Panc1 (cell line): Measurements from ENCODE around the gene SYT4. TPM values are rescaled to one million over a fixed set of nuclear protein-coding genes. Genes with fewer than 3 reads are reported as not detected.

Experiments
- ATAC-seq: fragments of 200-7000 bp; cut with Tn5 transposase; 2 replicates; pipeline ENCODE4 v1.9.1; 2020; ENCODE audit warnings: mild to moderate bottlenecking, moderate library complexity
- BruUV-seq: library from RNA; stranded (reverse); fragments of 400-500 nt; replicated peaks from 2 replicates; lab custom pipeline; 2021; lab: Mats Ljungman, UMichigan
- CTCF ChIA-PET: fragments of 300-600 bp; sonication (Branson Sonifier 250); formaldehyde crosslinking; loops from one replicate; lab custom pipeline; 2022; ENCODE audit warnings: antibody characterized with exemption; lab: Charles Lee
- POLR2A ChIA-PET: fragments of 300-600 bp; sonication (Branson Sonifier 250); formaldehyde crosslinking; loops from one replicate; lab custom pipeline; 2022; ENCODE audit warnings: antibody characterized with exemption; lab: Charles Lee
- DNase-seq: peaks from one replicate; pipeline ENCODE4 v3.0.0-alpha.2; 2010; ENCODE audit warnings: low read depth, low spot score
- H3K27ac ChIP-seq: 2 replicates; pipeline ENCODE4 v1.5.1; 2011; ENCODE audit warnings: mild to moderate bottlenecking, low read length, inconsistent platforms
- H3K27me3 ChIP-seq: fragments of 200-500 bp; sonication (Bioruptor generic); 2 replicates; pipeline ENCODE4 v1.6.0; 2014; ENCODE audit warnings: low read length, inconsistent platforms; ENCODE audit not compliant: control insufficient read depth, insufficient read depth
- H3K36me3 ChIP-seq: fragments of 200-500 bp; sonication (Bioruptor generic); 2 replicates; pipeline ENCODE4 v1.5.1; 2014; ENCODE audit warnings: inconsistent platforms, mild to moderate bottlenecking, low read length, moderate library complexity; ENCODE audit not compliant: control insufficient read depth, insufficient read depth
- H3K4me1 ChIP-seq: 2 replicates; pipeline ENCODE4 v1.5.1; 2011; ENCODE audit warnings: inconsistent platforms, mild to moderate bottlenecking, low read length, moderate library complexity; ENCODE audit not compliant: control insufficient read depth, insufficient read depth
- H3K4me3 ChIP-seq, 2 experiments: 2 replicates each; pipeline ENCODE4 v1.5.1; 2011 to 2012; ENCODE audit warnings: low read depth in 2 of 2, low read length in 2 of 2, mild to moderate bottlenecking in 2 of 2, inconsistent platforms in 1 of 2, moderate library complexity in 1 of 2
- H3K9me3 ChIP-seq: fragments of 200-500 bp; sonication (Bioruptor generic); 2 replicates; pipeline ENCODE4 v1.5.1; 2014; ENCODE audit warnings: low read depth, mild to moderate bottlenecking, inconsistent platforms, low read length, moderate library complexity; ENCODE audit not compliant: control insufficient read depth, insufficient read depth
- POLR2AphosphoS5 ChIP-seq: IDR thresholded peaks from 2 replicates; pipeline ENCODE4 v1.6.1; 2012; ENCODE audit warnings: mild to moderate bottlenecking, low read depth, low read length, moderate library complexity
- REST ChIP-seq, 2 experiments: IDR thresholded peaks; 2 replicates each; pipeline ENCODE4 v1.6.1; 2011 to 2012; ENCODE audit warnings: low read depth in 2 of 2, control low read depth in 1 of 2, low read length in 1 of 2, mild to moderate bottlenecking in 1 of 2, moderate library complexity in 1 of 2; ENCODE audit not compliant: insufficient read depth in 1 of 2
- SIN3A ChIP-seq: IDR thresholded peaks from 2 replicates; pipeline ENCODE4 v1.6.1; 2012; ENCODE audit warnings: low read depth, mild to moderate bottlenecking, low read length, moderate library complexity, borderline replicate concordance; ENCODE audit not compliant: insufficient read depth
- TCF7L2 ChIP-seq: IDR thresholded peaks from 2 replicates; pipeline ENCODE4 v1.6.1; 2011; ENCODE audit warnings: mild to moderate bottlenecking, low read depth, low read length, inconsistent platforms
- in situ Hi-C: cut with HindIII; loops from 2 replicates; pipeline ENCODE4 v1.10.0; 2016; ENCODE audit warnings: low sequenced_read_pairs, low pct_unique_long_range_greater_than_20kb
- intact Hi-C: fragments of 100-400 bp; cut with micrococcal nuclease; formaldehyde crosslinking; loops from one replicate; pipeline ENCODE4 v1.10.0; 2022; ENCODE audit not compliant: unreplicated experiment
- total RNA-seq: library from RNA; stranded (reverse); gene quantifications from one replicate; pipeline ENCODE4 v1.2.1, GENCODE V29; 2021; ENCODE audit not compliant: unreplicated experiment
- TF ChIP-seq, protein P1 (sequence below): fragments of 450-650 bp; IDR thresholded peaks from 2 replicates; pipeline ENCODE4 v1.5.1; 2017; ENCODE audit warnings: mild to moderate bottlenecking

SYT4 gene
- total RNA-seq, 1 experiment from 2014 or later: not detected

GRCh38 chr18:43275546-43275945 lies 1.7 kb downstream of the SYT4 start:
- CTCF ChIA-PET: no interaction called here
- POLR2A ChIA-PET: no interaction called here
- H3K9me3 ChIP-seq: no peaks in the 10 kb centered on the region
- no peak for ATAC-seq
- DNase-seq: no peak
- H3K27ac ChIP-seq: no peak overlapping the region
- intact Hi-C loops (loop anchor here (10.0 kb wide), 2 partner anchors 981 to 1161 kb away; no protein-coding TSS in a partner anchor), in situ Hi-C loops (no loop called here)
- no peaks in the 10 kb centered on the region for H3K4me1 ChIP-seq
- no TSS peak for BruUV-seq
- no peaks in the 10 kb centered on the region for H3K27me3 ChIP-seq
- H3K36me3 ChIP-seq: no peaks in the 10 kb centered on the region
- TF ChIP-seq SIN3A: no peak
- TF ChIP-seq REST (IDR thresholded peaks at IDR 0.05; ENCODE audit: insufficient read depth in 1 of 2, low read depth in 2 of 2, low read length in 1 of 2): no peak
- no peak overlapping the region for H3K4me3 ChIP-seq

- intact Hi-C loops: loop anchor here (5.0 to 10.0 kb wide), 3 partner anchors 677 to 1160 kb away; no protein-coding TSS in a partner anchor
- ATAC-seq (no peak), DNase-seq (no peak)
- TF ChIP-seq POLR2AphosphoS5 (no peak), REST (IDR thresholded peaks at IDR 0.05; ENCODE audit: insufficient read depth in 1 of 2, low read depth in 2 of 2, low read length in 1 of 2) (no peak), SIN3A (no peak), TCF7L2 (no peak)
- TF ChIP-seq, protein P1, sequence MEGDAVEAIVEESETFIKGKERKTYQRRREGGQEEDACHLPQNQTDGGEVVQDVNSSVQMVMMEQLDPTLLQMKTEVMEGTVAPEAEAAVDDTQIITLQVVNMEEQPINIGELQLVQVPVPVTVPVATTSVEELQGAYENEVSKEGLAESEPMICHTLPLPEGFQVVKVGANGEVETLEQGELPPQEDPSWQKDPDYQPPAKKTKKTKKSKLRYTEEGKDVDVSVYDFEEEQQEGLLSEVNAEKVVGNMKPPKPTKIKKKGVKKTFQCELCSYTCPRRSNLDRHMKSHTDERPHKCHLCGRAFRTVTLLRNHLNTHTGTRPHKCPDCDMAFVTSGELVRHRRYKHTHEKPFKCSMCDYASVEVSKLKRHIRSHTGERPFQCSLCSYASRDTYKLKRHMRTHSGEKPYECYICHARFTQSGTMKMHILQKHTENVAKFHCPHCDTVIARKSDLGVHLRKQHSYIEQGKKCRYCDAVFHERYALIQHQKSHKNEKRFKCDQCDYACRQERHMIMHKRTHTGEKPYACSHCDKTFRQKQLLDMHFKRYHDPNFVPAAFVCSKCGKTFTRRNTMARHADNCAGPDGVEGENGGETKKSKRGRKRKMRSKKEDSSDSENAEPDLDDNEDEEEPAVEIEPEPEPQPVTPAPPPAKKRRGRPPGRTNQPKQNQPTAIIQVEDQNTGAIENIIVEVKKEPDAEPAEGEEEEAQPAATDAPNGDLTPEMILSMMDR: no peak
- no TSS peak for BruUV-seq
- Histone ChIP-seq H3K4me3 (no peak overlapping the region), H3K4me1 (no peaks in the 10 kb centered on the region), H3K9me3 (no peaks in the 10 kb centered on the region), H3K36me3 (no peaks in the 10 kb centered on the region), H3K27ac (no peak overlapping the region), H3K27me3 (no peaks in the 10 kb centered on the region)
- in situ Hi-C loops: no loop called here
- ChIA-PET POLR2A (no interaction called here), CTCF (no interaction called here)
Measured at GRCh38 chr18:43274526-43274925, 2.8 kb downstream of the SYT4 start.
